ENCODE data around the gene CASQ1. TPM values are rescaled to one million over a fixed set of nuclear protein-coding genes. Genes with fewer than 3 reads are reported as not detected.
A peak's percentile ranks its signal among the peaks of the same experiment; 100 is the strongest.

The CASQ1 gene
- total RNA-seq, 1 experiment from 2014 or later: not detected

- peaks cover 2% of the 10 kb centered on the region; the same call in 1 of the 2 replicates for H3K36me3 ChIP-seq (ENCODE audit: control insufficient read depth, insufficient read depth, low read length)
- peaks cover 18% of the 10 kb centered on the region for H3K4me1 Mint-ChIP-seq (ENCODE audit: low read depth, unreplicated experiment)
- no peaks in the 10 kb centered on the region for H3K9me3 Mint-ChIP-seq (ENCODE audit: unreplicated experiment)
- CTCF ChIA-PET: interaction anchor here (1.1 to 1.4 kb wide), 2 partner anchors 13 to 54 kb away, joined by 4 to 5 read pairs; no protein-coding TSS in a partner anchor
- H3K27me3 ChIP-seq (replicated peaks; ENCODE audit: control insufficient read depth, insufficient read depth, low read length): no peaks in the 10 kb centered on the region
- intact Hi-C loops (cut with micrococcal nuclease; ENCODE audit: unreplicated experiment): no loop called here
- H3K4me3 Mint-ChIP-seq (ENCODE audit: unreplicated experiment): peak overlapping the region; percentile 81
- H3K27me3 Mint-ChIP-seq (ENCODE audit: insufficient read depth, unreplicated experiment): no peaks in the 10 kb centered on the region
- POLR2A ChIA-PET: interaction anchor here (0.6 kb wide), 1 partner anchor 64 kb away, joined by 3 read pairs; no protein-coding TSS in a partner anchor
- BruUV-seq (replicated peaks): no TSS peak
- peaks cover 10% of the 10 kb centered on the region for H3K4me1 ChIP-seq
- H3K36me3 Mint-ChIP-seq (ENCODE audit: insufficient read depth, unreplicated experiment): peaks cover 22% of the 10 kb centered on the region
- H3K9me3 ChIP-seq: no peaks in the 10 kb centered on the region
- DNase-seq: no peak
- no peak overlapping the region for H3K27ac Mint-ChIP-seq (ENCODE audit: unreplicated experiment)
- no peak for TF ChIP-seq CTCF (IDR thresholded peaks at IDR 0.05; ENCODE audit: insufficient read depth in 1 of 2, low read depth in 1 of 2, low read length in 1 of 2, severe bottlenecking in 1 of 2, unreplicated experiment in 1 of 2)
- H3K4me3 ChIP-seq (ENCODE audit: low read depth, low read length): no peak overlapping the region; the same call in 1 of the 2 replicates
Measured at GRCh38 chr1:160206421-160207117, 16.2 kb downstream of the CASQ1 start.

GRCh38 chr1:160207118-160207650, 16.8 kb downstream of the CASQ1 start:
- Histone ChIP-seq H3K36me3 (ENCODE audit: control insufficient read depth, insufficient read depth, low read length) (peaks cover 2% of the 10 kb centered on the region; the same call in 1 of the 2 replicates), H3K4me1 (peaks cover 10% of the 10 kb centered on the region), H3K27me3 (replicated peaks; ENCODE audit: control insufficient read depth, insufficient read depth, low read length) (no peaks in the 10 kb centered on the region), H3K4me3 (ENCODE audit: low read depth, low read length) (no peak overlapping the region), H3K9me3 (no peaks in the 10 kb centered on the region)
- no peak for DNase-seq
- no peak for TF ChIP-seq CTCF (IDR thresholded peaks at IDR 0.05; ENCODE audit: insufficient read depth in 1 of 2, low read depth in 1 of 2, low read length in 1 of 2, severe bottlenecking in 1 of 2, unreplicated experiment in 1 of 2)
- no peaks in the 10 kb centered on the region for H3K27me3 Mint-ChIP-seq (ENCODE audit: insufficient read depth, unreplicated experiment)
- H3K27ac Mint-ChIP-seq (ENCODE audit: unreplicated experiment): no peak overlapping the region
- POLR2A ChIA-PET: no interaction called here
- CTCF ChIA-PET: interaction anchor here (1.4 kb wide), 1 partner anchor 13 kb away, joined by 5 read pairs; no protein-coding TSS in a partner anchor
- peaks cover 26% of the 10 kb centered on the region for H3K36me3 Mint-ChIP-seq (ENCODE audit: insufficient read depth, unreplicated experiment)
- intact Hi-C loops (cut with micrococcal nuclease; ENCODE audit: unreplicated experiment): no loop called here
- H3K9me3 Mint-ChIP-seq (ENCODE audit: unreplicated experiment): no peaks in the 10 kb centered on the region
- H3K4me1 Mint-ChIP-seq (ENCODE audit: low read depth, unreplicated experiment): peaks cover 18% of the 10 kb centered on the region
- no peak overlapping the region for H3K4me3 Mint-ChIP-seq (ENCODE audit: unreplicated experiment)
- no TSS peak for BruUV-seq (replicated peaks)

DNA sequence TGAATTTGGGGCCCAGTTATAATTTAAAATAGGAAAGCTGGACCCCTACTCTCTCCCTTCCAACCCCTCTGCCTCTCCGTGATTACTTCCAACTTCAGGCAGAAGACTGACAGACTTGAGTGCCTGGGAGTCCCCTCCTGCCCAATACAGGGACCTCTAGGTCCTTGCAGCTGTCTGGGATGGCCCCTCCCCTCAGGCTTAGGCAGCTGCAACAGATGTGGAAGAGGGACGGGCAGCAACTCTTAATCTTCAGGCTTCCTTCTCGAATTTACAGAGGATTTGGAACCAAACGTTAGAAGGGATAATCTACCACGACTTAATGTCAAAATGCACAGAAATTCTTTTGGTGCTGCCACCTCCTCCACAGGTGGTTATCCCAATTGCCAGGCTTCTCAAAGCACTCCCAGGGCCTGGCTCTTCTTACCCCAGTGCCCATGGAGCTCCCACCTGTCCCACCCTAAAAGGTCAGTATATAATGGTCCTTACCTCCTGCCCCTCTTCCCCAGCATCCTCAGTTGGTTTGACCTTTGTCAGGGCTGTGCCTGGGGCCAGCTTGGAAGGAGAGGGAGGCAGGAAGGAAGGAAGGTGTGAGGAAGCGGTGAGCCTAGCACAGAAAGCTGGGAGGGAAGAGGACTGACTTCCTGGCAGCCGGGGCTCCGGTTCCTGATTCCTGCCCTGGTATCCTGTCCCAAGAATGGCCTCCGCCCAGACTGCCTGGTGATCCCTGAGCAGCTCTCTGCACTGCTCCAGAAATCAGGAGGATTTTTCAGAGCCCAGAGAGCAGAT, 17.6 kb downstream of the CASQ1 start:
- POLR2A ChIA-PET: no interaction called here
- no TSS peak for BruUV-seq (replicated peaks)
- H3K36me3 ChIP-seq (ENCODE audit: control insufficient read depth, insufficient read depth, low read length): peaks cover 2% of the 10 kb centered on the region

More for the DNA sequence above, 17.6 kb downstream of the CASQ1 start:
- H3K9me3 ChIP-seq: no peaks in the 10 kb centered on the region
- peaks cover 18% of the 10 kb centered on the region for H3K4me1 Mint-ChIP-seq (ENCODE audit: low read depth, unreplicated experiment)
- intact Hi-C loops (cut with micrococcal nuclease; ENCODE audit: unreplicated experiment): no loop called here
- H3K4me3 Mint-ChIP-seq (ENCODE audit: unreplicated experiment): no peak overlapping the region
- H3K27ac Mint-ChIP-seq (ENCODE audit: unreplicated experiment): no peak overlapping the region
- DNase-seq: no peak
- no peak for TF ChIP-seq CTCF (IDR thresholded peaks at IDR 0.05; ENCODE audit: insufficient read depth in 1 of 2, low read depth in 1 of 2, low read length in 1 of 2, severe bottlenecking in 1 of 2, unreplicated experiment in 1 of 2)
- H3K9me3 Mint-ChIP-seq (ENCODE audit: unreplicated experiment): no peaks in the 10 kb centered on the region
- CTCF ChIA-PET: no interaction called here
- H3K4me1 ChIP-seq: peaks cover 10% of the 10 kb centered on the region
- no peak overlapping the region for H3K4me3 ChIP-seq (ENCODE audit: low read depth, low read length)
- H3K27me3 ChIP-seq (replicated peaks; ENCODE audit: control insufficient read depth, insufficient read depth, low read length): no peaks in the 10 kb centered on the region
- H3K27me3 Mint-ChIP-seq (ENCODE audit: insufficient read depth, unreplicated experiment): no peaks in the 10 kb centered on the region
- peaks cover 34% of the 10 kb centered on the region for H3K36me3 Mint-ChIP-seq (ENCODE audit: insufficient read depth, unreplicated experiment)
